LNCAP (cell line): ENCODE measurements around the gene LINGO1.

Experiments
- CTCF ChIP-seq: fragments of 450-650 bp; IDR thresholded peaks from 2 replicates; pipeline ENCODE4 v1.5.1; 2017; ENCODE audit warnings: mild to moderate bottlenecking

Gene LINGO1

GRCh38 chr15:77584201-77584600 is 48.5 kb downstream of the LINGO1 start:
- TF ChIP-seq CTCF = no peak

- TF ChIP-seq CTCF = no peak
Measured at GRCh38 chr15:77582763-77583162, 49.9 kb downstream of the LINGO1 start.

- no peak for TF ChIP-seq CTCF
Measured at GRCh38 chr15:77581896-77582569, 50.7 kb downstream of the LINGO1 start.

GRCh38 chr15:77580996-77581682 is 51.6 kb downstream of the LINGO1 start:
- TF ChIP-seq CTCF = no peak

- no peak for TF ChIP-seq CTCF
Measured at GRCh38 chr15:77579498-77580188, 53.1 kb downstream of the LINGO1 start.

- no peak for TF ChIP-seq CTCF
Measured at GRCh38 chr15:77578641-77579372, 53.9 kb downstream of the LINGO1 start.

- TF ChIP-seq CTCF = no peak
Measured at GRCh38 chr15:77577366-77577950, 55.3 kb downstream of the LINGO1 start.
